GM19463 (cell line): ENCODE measurements around the gene EID3.
"Not testable (repeated sequence)": the region's sequence is repeated elsewhere in the genome, so short reads cannot be mapped to it uniquely, and the experiment has no call there.

Experiments
- ATAC-seq: cut with Tn5 transposase; IDR thresholded peaks from one replicate; pipeline ENCODE4 v1.9.1; 2021; ENCODE audit warnings: mild to moderate bottlenecking, moderate library complexity; ENCODE audit not compliant: unreplicated experiment

Gene EID3

DNA sequence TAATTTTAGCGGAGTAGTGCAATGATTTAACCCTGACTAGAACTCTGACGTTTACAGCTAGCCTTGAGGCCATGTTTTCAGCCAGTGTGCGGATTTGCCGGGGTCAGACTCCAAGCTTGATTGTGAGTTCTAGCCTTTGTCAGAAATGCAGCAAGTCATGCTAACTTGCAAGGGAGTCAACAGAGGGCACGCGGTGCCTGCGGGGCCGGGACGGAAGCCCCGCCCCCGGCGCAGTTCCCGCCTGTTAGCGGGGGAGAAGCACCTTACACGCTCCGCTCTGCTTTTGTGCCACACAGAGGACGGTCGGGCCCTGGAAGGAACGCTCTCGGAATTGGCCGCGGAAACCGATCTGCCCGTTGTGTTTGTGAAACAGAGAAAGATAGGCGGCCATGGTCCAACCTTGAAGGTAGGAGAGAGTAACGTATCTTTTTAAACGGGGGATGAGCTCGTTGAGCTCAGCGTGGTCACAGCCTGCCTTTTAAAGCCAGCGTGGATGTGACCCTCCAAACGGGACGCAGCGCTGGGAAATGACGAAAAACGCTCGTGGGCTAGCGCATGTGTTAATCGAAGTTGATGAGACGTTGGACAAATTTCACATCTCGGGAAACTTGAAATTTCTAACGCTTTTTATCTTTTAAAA is 14.8 kb upstream of the EID3 start:
- peak; percentile 50 for ATAC-seq

DNA sequence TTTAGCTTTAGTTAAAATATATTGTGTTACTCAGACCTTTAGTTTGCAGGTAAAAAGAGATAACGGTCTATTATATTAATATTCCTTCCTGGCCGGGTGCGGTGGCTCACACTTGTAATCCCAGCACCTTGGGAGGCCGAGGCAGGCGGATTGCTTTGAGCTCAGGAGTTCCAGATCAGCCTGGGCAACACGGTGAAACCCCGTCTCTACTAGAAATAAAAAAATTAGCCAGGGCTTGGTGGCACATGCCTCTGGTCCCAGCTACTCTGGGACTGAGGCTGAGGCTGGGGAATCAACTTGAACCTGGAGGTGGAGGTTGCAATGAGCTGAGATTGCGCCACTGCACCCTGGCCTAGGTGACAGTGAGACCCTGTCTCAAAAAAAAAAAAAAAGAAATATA is 13.2 kb upstream of the EID3 start:
- ATAC-seq: no peak

DNA sequence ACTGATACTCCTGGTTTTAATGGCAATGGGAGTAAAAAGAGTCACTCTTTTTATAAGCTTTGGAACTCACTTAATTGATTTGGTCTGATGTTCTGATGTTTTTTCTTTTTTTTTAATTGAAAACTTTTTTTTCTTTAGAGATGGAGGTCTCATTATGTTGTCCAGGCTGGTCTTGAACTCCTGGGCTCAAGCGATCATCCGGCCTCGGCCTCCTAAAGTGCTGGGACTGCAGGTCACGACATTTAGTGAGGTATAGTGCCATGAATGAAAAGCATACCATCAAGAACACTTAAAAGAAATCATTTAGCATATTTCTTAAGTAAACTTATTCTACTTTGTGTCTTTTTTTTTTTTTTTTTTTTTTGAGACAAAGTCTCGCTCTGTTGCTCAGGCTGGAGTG is 12.7 kb upstream of the EID3 start:
- no peak for ATAC-seq

DNA sequence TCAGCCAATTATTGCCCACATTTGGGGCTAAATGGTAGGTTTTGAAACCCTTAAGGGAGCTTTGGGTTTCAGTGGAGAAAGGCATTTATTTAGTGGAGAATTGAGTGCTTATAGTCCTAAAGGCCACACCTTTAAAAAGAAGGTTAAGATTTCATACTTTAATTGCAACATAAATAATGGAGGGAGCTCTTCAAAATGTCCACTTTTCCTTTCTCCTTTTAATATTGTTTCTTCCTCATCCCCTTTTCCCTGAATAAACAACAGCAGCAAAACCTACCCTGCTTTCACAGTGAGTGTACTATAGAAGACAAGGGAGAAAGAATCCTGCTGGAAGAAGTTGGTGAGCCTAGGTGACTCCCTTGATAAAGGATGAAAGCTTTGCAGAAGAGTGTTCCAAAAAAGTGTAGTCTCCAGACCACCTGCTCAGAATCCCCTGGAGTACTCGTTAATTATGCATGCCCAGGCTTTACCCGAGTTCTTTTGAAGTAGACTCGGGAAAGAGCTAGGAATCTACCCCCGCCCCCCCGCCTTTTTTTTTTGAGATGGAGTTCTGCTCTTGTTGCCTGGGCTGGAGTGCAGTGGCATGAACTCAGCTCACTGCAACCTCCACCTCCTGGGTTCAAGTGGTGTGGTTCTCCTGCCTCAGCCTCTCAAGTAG is 11.5 kb upstream of the EID3 start:
- no peak for ATAC-seq

GRCh38 chr12:104292872-104293794 is 10.4 kb upstream of the EID3 start:
- no peak for ATAC-seq

GRCh38 chr12:104294158-104294859 is 9.2 kb upstream of the EID3 start:
- ATAC-seq: not testable (repeated sequence)

GRCh38 chr12:104294927-104295668 is 8.4 kb upstream of the EID3 start:
- ATAC-seq: no peak

DNA sequence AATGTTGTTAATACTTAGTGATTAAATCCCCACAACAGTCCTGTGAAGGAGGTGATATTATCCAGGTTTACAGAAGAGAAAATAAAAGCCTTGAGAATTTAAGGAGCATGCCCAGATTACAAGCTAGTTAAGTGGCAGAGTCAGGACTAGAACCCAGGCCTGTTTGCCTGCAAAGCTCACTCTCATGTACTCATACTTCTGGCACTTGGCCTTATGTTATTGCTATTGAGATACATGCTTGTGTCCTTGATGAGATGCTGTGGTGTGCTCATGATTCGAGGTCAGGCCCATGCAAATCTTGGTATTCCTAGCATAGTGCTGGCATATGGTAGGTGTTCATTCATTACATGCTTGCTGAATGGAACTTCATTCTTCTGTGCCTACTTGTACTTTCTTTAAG is 7.6 kb upstream of the EID3 start:
- ATAC-seq: no peak

DNA sequence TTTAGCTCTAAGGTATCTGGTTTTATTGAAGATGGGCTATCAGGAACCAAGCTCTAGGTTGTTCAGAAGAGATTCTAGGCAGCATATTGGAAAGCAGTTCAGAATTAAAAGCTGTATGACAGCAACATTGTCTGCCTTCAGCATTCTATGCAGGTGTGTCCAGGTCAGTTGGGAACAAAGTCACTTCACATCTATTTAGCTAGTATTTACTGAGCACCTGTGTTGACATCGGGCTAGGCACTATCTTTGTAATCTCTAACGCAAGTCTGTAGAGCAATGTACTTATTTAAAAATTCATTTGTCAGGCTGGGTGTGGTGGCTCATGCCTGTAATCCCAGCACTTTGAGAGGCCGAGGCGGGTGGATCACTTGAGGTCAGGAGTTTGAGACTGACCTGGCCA is 6.8 kb upstream of the EID3 start:
- no peak for ATAC-seq

GRCh38 chr12:104297477-104298113 is 5.9 kb upstream of the EID3 start:
- ATAC-seq: no peak

- ATAC-seq: no peak
Measured at GRCh38 chr12:104299842-104300481, 3.6 kb upstream of the EID3 start.

DNA sequence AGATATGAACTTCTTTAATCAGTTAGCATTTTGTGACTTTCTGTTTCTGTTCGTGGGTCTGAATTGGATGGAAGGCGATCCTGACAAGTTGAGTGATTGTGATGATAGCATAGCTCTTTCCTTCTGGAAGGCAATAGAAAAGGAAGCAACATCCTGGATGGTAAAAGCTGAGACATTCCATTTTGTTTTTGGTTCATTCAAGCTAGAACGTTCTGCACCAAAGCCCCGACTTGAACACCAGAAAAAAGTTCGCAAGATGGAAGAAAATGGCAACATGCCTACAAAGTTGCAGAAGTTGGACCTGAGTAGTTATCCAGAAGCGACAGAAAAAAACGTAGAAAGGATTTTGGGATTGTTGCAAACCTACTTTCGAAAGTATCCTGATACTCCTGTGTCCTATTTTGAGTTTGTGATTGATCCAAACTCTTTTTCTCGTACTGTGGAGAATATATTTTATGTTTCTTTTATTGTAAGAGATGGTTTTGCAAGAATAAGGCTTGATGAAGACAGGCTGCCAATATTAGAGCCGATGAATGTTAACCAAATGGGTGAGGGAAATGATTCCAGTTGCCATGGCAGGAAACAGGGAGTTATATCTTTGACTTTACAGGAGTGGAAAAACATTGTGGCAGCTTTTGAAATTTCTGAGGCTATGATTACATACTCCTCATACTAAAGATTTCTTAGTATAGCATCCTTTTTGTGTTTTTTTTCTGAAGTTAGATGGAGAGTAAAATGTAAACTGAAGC is 896 bp downstream of the EID3 start:
- no peak for ATAC-seq

- ATAC-seq: no peak
Measured at GRCh38 chr12:104305349-104305748, 1.8 kb downstream of the EID3 start.

DNA sequence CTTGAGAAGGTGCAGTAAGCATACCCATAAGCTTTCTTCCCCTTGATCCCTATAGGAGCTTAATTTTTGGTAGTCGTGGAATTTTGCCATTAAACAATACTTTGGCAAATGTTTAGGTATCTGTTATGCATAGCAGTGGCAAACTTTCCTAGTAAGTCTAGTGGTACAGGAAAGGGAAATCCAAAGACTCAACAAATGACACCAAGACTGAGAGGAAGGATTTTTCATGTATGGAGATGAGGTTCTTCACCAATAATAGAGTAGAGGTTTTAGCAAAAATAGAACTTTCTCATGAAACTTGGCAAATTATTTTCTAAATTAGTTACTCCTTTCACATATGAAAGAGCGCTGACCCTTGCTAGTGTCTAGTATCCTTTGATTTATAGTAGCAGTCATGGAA is 2.8 kb downstream of the EID3 start:
- no peak for ATAC-seq

DNA sequence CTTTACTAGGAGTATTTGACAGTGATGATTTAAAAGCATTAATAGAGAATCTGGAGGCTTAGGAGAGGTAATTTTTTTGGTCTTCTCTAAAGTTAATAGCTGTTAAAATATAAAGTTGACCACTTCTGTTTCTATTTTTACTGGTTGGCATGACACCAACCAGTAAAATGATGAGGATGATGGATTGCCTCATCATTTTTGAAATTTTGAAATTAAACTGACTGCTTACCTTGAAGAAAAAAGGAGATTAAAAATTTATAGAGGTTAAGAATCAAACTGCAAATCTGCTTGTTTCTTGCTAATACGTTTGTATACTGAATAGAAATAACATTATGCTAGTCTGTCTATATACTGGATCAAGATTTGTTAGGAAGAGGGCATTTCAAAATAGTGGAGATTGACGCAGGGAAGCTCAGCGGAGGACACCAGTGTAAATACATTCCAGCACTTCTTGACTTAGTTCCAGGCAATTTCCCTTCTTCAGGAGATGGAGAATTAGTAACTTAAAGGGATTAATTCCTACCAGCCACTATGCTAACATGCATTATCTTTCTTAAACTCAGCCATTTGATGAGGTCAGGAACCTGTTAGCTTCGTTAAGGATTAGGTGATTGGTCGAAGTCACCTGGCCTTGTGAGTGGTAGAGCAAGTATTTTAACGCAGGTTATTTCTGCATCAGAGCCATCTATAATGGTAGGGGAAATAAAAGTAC is 3.6 kb downstream of the EID3 start:
- ATAC-seq: no peak

- no peak for ATAC-seq
Measured at GRCh38 chr12:104307655-104308000, 4.1 kb downstream of the EID3 start.

DNA sequence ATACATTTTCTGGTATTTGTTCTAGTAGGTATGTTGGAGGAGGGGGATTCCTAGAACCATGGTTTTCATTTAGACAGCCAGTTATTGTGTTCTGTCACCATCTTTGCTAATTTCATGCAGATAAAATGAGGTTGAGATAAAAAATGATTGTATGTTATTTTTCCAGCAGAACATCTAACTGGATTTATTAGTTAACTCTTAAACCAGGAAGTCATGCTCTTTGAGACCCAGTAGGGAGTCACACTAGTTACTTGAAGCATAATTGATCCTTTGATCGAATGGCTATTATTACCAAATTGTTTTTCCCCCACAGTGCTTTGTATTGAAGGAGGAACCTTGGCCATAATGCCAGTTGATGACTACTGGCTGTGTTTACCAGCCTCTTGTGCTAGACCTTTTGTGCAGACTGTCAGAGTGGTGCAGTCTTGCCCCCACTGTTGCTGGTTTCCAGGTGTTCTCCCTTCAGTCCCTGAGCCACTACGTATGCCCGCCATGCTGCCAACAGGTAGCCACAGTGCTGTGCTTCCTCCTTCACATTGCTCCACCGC is 6.0 kb downstream of the EID3 start:
- ATAC-seq: no peak
